Liver (tissue), 3 donors: ENCODE measurements around the gene DNAH3.

Experiments used
- CTCF ChIP-seq: fragments of 150-350 bp; IDR thresholded peaks from 2 replicates; pipeline ENCODE4 v1.5.1; 2017; ENCODE audit warnings: improper control_type of control experiment, low read depth, low read length; ENCODE audit not compliant: missing input control
- MAX ChIP-seq: IDR thresholded peaks from 2 replicates; pipeline ENCODE4 v1.6.1; 2016; ENCODE audit warnings: antibody characterized with exemption
- SP1 ChIP-seq: IDR thresholded peaks from 2 replicates; pipeline ENCODE4 v1.6.1; 2018; ENCODE audit warnings: antibody characterized with exemption, mild to moderate bottlenecking
- donor health status: healthy.
- donor health status: healthy.

- TF ChIP-seq CTCF = no peak
- TF ChIP-seq MAX = no peak
- no peak for TF ChIP-seq SP1
Observed at GRCh38 chr16:20903899-20904506, 246.6 kb downstream of the DNAH3 start.
